Measurements from ENCODE around the gene UBE2J1.

UBE2J1 gene

GRCh38 chr6:89368999-89369398 lies 16.5 kb upstream of the UBE2J1 start:
- DNase-seq (ENCODE audit: low read depth, low spot score), result peak; percentile 36
- no peak overlapping the region for H3K27ac ChIP-seq

- H3K27ac ChIP-seq, result no peak overlapping the region
- no peak for DNase-seq (ENCODE audit: low read depth, low spot score)
These were observed 15.6 kb upstream of the UBE2J1 start for GRCh38 chr6:89368107-89368506.

DNA sequence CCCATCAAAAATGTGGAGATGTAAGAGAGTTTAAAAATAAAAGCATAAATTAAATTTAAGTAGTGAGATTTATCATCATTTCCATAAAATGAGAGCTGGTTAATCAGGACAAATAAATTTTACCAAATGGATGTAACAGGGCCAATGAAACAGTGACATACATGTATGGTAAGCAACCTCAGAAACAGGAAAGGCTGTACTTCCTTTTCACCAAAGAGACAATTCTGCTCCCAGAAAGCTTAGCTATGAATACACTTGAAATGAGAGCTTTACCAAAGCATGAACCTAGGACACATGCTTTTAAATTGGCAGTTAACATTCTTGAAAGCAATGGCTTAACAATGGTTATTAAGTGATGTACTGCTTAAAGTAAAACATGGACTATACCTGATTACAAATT lies 12.1 kb upstream of the UBE2J1 start:
- DNase-seq (ENCODE audit: low read depth, low spot score), result no peak
- no peak overlapping the region for H3K27ac ChIP-seq

- no peak overlapping the region for H3K27ac ChIP-seq
- no peak for DNase-seq (ENCODE audit: low read depth, low spot score)
These were observed 8.6 kb upstream of the UBE2J1 start for GRCh38 chr6:89361171-89361570.

DNA sequence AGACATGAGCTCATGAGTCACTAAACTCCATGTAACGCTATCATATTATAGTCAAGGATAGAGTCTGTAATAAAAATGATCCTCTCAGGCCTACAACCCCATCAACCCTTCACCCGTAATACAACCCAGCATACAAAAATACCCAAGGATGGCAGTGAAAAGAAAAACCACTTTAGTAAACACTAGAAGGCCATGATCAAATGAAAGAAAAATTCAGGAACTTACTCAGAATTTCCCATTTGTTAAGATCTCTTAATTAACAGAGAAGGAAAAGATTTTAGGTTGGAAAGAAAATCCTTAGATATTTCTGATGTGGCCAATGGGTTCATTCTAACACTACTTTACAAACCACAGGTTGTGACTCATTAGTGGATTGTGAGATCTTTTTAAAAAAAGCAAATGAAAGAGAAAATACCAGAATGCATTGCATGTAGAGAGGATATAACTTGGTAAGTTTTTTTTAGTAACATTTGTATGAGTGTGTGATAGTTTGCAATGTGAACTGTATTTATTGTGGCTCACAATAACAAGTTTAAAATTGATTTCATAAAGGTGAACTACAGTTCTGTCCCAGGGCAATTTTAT lies 8.0 kb upstream of the UBE2J1 start:
- no peak overlapping the region for H3K27ac ChIP-seq
- no peak for DNase-seq (ENCODE audit: low read depth, low spot score)

DNA sequence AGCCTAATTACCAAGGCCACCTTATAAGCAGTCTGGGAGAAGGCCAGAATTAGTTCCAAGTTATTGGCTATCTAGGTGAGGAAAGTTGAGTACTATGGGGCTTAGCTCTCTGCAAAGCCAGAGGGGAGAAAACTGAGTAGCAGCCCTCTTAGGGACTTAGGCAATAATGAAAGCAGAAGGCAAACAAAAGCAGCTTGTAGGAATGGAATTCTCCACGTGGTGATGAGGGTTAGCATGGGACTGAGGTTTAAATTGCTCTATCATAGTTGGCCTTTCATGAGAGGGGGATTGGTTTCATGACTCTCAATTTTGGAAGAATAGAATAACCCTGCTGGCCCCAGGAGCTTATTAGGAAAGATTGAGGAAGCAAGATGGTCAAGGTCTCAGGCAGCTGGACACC lies 7.0 kb upstream of the UBE2J1 start:
- no peak for DNase-seq (ENCODE audit: low read depth, low spot score)
- no peak overlapping the region for H3K27ac ChIP-seq

DNA sequence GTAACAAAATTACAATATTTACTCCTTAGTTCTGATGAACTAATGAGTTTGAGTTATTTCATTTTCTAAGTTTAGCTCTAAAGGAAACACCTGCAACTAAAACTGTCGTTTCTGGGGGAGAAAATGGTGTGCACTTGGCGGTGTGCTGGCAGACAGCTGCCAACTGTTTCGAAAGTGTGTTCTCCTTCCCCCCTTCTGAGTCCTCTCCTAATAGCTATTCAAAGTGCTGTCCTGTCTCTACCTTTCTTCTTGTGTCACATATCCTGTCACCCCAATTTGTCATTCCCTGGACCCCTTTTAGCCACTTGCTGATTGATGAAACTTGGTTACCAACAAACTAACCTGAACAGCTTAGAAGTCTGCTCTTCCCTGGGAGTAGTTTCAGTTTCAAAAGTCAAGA lies 4.9 kb upstream of the UBE2J1 start:
- no peak for DNase-seq (ENCODE audit: low read depth, low spot score)
- no peak overlapping the region for H3K27ac ChIP-seq

GRCh38 chr6:89356642-89357170 lies 4.2 kb upstream of the UBE2J1 start:
- no peak overlapping the region for H3K27ac ChIP-seq
- DNase-seq (ENCODE audit: low read depth, low spot score), result no peak

DNA sequence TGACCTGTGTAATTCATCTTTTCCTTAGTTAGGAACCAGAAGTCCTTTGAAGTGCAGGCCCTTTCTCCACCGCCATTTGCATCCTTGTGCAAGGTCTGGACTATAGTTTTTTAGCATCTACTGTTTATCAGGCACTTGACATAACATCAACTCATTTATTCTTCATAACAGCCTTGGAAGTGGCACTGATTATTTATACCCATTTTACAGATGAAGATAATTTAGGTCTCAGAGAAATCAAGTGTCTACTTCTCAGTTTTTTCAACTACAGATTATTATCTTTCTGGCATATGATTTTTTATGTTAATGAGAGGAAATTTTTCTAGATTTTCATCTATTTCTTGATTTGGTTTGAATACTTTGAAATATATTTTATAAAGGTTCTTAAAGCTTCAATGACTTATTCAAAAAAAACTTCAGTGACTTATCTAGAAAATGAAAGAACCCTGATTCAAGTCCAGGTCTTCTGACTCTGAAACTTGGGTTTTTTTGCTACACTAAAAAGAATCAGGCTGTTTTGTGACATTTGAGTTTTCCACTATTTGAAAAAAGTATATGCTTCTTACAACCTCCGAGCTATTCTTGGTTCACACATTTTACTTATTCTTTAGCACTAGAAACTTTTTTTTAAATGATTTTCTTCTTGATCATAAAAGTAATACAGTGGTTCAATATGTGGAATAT lies 3.1 kb upstream of the UBE2J1 start:
- H3K27ac ChIP-seq, result no peak overlapping the region
- DNase-seq (ENCODE audit: low read depth, low spot score), result no peak

- H3K27ac ChIP-seq, result no peak overlapping the region
- DNase-seq (ENCODE audit: low read depth, low spot score), result no peak
These were observed 1.3 kb upstream of the UBE2J1 start for GRCh38 chr6:89353702-89354392.

DNA sequence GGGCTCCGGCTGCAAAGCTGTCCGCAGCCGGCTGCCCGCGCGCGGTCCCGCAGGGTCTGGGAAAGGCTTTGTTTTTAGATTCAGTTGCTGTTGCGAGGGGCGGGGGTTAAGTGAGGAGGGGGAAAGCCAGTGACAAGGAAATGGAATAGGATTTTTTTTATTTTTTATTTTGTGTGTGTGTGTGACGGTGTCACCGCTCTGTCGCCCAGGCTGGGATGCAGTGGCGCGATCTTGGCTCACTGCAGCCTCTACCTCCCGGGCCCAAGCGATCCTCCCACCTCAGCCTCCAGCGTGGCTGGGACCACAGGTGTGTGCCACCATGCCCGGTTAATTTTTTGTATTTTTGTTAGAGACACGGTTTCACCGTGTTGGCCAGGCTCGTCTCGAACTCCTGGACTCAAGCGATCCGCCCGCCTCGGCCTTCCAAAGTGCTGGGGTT lies 615 bp upstream of the UBE2J1 start:
- peak overlapping the region; percentile 70 for H3K27ac ChIP-seq
- no peak for DNase-seq (ENCODE audit: low read depth, low spot score)

DNA sequence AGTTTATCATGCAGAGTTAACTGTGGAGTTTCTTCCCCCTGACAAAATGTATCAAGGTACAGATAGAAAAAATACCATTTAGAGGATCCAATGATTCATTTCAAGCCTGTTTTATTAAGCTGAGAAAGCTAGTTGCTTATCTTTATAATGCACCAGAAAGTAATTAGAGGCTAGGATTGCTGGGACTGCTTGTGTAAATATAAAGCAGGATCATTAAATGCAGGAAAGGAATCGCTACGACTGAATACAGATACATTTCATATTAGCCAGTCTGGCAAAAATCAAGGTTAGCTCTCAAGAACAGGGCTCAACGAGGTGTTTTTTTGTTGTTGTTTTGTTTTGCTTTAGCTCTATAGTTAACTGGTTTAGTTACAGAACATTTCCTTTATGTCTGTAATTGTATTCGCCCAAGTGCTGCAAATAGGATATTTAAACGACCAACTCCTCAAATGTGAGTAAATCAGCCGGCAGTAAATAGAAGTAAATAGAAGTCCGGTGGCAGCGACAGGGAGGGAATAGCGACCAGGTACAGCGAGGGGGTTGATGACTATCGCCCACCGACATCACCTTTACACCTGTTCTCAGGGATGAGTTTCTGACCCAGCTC lies 748 bp downstream of the UBE2J1 start:
- no peak for DNase-seq (ENCODE audit: low read depth, low spot score)
- peak overlapping the region; percentile 70 for H3K27ac ChIP-seq

GRCh38 chr6:89350281-89350966 lies 2.1 kb downstream of the UBE2J1 start:
- H3K27ac ChIP-seq, result no peak overlapping the region
- DNase-seq (ENCODE audit: low read depth, low spot score), result no peak

GRCh38 chr6:89348372-89348771 lies 4.2 kb downstream of the UBE2J1 start:
- DNase-seq (ENCODE audit: low read depth, low spot score), result no peak
- H3K27ac ChIP-seq, result no peak overlapping the region

DNA sequence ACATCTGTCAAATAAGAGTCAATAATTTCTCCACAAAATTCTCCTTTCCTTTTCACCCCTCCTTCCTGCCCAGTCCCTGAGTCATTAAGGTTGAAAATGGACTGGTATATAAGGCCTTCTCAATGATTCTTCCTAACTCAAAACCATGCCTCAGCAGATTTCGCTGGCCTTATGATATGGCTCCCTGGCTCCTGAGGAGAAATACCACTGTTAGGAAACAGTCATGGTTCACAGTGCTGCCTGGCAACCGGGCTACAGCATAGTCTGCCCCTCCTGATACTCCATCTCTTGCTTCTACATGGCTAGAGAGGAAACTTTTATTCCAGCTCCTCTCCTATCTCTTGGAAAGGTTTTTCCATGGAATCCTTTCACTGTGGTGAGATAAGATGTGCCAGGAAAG lies 4.7 kb downstream of the UBE2J1 start:
- DNase-seq (ENCODE audit: low read depth, low spot score), result no peak
- no peak overlapping the region for H3K27ac ChIP-seq

- no peak overlapping the region for H3K27ac ChIP-seq
- no peak for DNase-seq (ENCODE audit: low read depth, low spot score)
These were observed 6.1 kb downstream of the UBE2J1 start for GRCh38 chr6:89346433-89346832.

DNA sequence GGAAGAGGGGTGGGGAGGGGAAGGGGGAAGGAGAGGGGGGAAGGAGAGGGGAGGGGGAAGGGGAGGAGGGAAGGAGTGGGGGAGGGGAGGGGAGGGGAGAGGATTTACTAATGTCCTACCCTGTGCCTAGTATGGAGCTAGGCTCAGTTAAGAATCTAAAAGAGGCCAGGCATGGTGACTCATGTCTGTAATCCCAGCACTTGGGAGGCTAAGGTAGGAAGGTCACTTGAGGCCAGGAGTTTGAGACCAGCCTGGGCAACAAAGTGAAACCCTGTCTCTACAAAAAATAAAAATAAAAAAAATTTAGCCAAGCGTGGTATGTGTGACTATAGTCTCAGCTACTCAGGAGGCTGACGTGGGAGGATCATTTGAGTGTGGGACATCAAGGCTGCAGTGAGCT lies 13.0 kb downstream of the UBE2J1 start:
- no peak overlapping the region for H3K27ac ChIP-seq
- no peak for DNase-seq (ENCODE audit: low read depth, low spot score)

- H3K27ac ChIP-seq, result no peak overlapping the region
- no peak for DNase-seq (ENCODE audit: low read depth, low spot score)
These were observed 17.4 kb downstream of the UBE2J1 start for GRCh38 chr6:89335164-89335563.

GRCh38 chr6:89330910-89331309 lies 21.6 kb downstream of the UBE2J1 start:
- H3K27ac ChIP-seq, result no peak overlapping the region
- DNase-seq (ENCODE audit: low read depth, low spot score), result no peak

DNA sequence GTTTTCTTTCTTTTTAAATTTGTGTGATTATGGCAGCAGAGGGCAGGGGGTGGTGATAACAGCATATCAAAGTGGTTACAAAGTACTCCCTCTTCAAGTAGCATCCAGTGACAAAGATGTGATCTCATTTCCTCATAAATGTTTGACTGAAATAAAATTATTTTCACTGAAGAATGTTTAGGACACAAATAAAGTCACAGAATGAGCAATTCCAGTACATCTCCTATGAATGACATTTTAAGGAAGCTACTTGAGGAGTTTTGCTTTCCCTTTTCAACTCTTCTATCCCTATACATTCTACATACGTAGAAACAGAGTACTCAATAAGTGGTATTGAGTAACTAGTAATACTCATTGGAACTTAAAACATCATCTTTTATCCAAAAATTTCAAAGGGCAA lies 23.5 kb downstream of the UBE2J1 start:
- H3K27ac ChIP-seq, result no peak overlapping the region

More for the DNA sequence above, 23.5 kb downstream of the UBE2J1 start:
- DNase-seq (ENCODE audit: low read depth, low spot score), result no peak
